ENCODE measurements around the gene TMEM184A. TPM values are rescaled to one million over a fixed set of nuclear protein-coding genes. Genes with fewer than 3 reads are reported as not detected.

Gene TMEM184A
- total RNA-seq (not detected in 2 replicates), polyA plus RNA-seq (0.41 and 0.48 TPM in 2 replicates), polyA minus RNA-seq (0.15 TPM in 1 of 2 replicates, not detected in the other), Bru-seq, nascent RNA (percentile 6 among the genes with signal in this experiment), BruChase-seq, experiment 1, labeled RNA remaining after a 6-hour chase (percentile 14 among the genes with signal in this experiment), BruChase-seq, experiment 2, labeled RNA remaining after a 2-hour chase (percentile 2 among the genes with signal in this experiment)
- 0.07 and 0.22 TPM in 2 replicates for polyA plus RNA-seq (2011; cell fraction: cytosol; rRNA removed)
- 0.25 and 0.66 TPM in 2 replicates for polyA plus RNA-seq (2011; cell fraction: nucleus; rRNA removed)
- polyA plus RNA-seq (2012) = 0.07 TPM in 2 replicates
- polyA minus RNA-seq (2011; cell fraction: cytosol; rRNA and poly(A)+ RNA removed) = 21.1 TPM
- polyA minus RNA-seq (2011; cell fraction: nucleus; rRNA and poly(A)+ RNA removed) = 0.48 and 0.91 TPM in 2 replicates
- long read RNA-seq = 0 reads

DNA sequence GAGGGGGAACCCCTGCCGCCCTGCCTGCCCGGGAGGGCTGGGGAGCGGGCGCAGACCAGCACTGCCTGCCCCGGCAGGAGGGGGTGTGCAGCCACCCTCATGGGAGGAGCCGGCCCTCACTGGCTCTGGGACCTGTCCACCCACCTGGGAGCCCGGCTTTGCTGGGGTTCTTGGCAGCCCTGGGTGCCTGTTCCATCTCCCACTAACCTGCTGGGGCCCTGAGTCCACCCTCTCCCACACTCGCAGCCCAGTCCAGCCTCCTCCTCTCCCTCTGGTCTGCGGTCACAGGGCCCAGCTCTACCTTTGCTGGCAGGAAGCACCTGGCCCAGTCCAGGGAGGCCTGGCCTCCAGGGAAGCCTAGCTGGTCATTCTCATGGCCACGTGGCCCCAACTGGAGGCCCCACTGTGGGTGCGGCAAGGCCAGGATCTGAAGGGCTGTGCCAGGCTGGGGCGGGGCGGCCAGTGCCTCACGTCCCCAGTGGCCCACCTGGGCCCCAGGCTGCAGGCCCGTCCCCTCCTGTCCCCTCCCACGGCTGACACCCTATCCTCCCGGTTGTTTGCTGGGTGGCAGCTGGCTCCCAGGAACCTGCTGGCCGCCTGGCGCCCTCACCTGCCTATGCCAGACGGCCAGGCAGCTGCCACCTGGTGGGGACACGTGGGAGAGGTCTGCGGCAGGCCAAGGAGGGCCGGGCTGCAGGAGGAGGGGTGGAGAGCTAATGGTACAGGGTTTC is at the start of gene TMEM184A:
TMEM184A (minus strand) TSS at position 393 of the 731 bp plus-strand sequence. CDS start 721 bp downstream, outside the sequence.
- no peak within 1 kb of the TSS for H3K4me2 ChIP-seq (ENCODE audit: insufficient read depth, low read length)
- dilution Hi-C loops (cut with MboI; ENCODE audit: extremely low pct_ligation_motif_present, low sequenced_read_pairs) = no loop called here
- H3K36me3 ChIP-seq (ENCODE audit: control insufficient read depth in 2 of 2, extremely low read depth in 1 of 2, insufficient read depth in 2 of 2, low read length in 2 of 2) = no peaks in the 10 kb centered on the region
- FAIRE-seq (no peak), DNase-seq (ENCODE audit: low read depth, low spot score) (no peak)
- no peaks in the 10 kb centered on the region for H3K9me1 ChIP-seq (replicated peaks; ENCODE audit: control insufficient read depth, extremely low read depth, insufficient read depth, low read length)
- no peaks in the 10 kb centered on the region for H4K20me1 ChIP-seq (replicated peaks; ENCODE audit: control insufficient read depth, extremely low read depth, insufficient read depth, low read length)
- ChIA-PET POLR2A (interaction anchor here (0.6 kb wide), 1 partner anchor 105 kb away, joined by 6 read pairs; no protein-coding TSS in a partner anchor), CTCF (interaction anchor here (0.6 to 1.4 kb wide), 5 partner anchors 12 to 810 kb away, joined by 3 to 4 read pairs (median 3); no protein-coding TSS in a partner anchor)
- H3K9me3 ChIP-seq (replicated peaks; ENCODE audit: control insufficient read depth, insufficient read depth, low read length) = no peaks in the 10 kb centered on the region
- H3K27ac ChIP-seq (ENCODE audit: insufficient read depth, low read depth, low read length) = no peak within 1 kb of the TSS
- no peaks in the 10 kb centered on the region for H3K79me2 ChIP-seq (ENCODE audit: control insufficient read depth, insufficient read depth, low read length)
- intact Hi-C loops (cut with micrococcal nuclease) = loop anchor here (1.0 kb wide), 1 partner anchor 30 kb away; no protein-coding TSS in a partner anchor
- H3K4me3 ChIP-seq (replicated peaks in 1 of 3; ENCODE audit: insufficient read depth in 1 of 3, low read depth in 1 of 3, low read length in 3 of 3) = no peak within 1 kb of the TSS
- TF ChIP-seq GATA2 (IDR thresholded peaks at IDR 0.05; ENCODE audit: insufficient read depth, insufficient read length, low read depth, low read length) = no peak
- TF ChIP-seq, protein P1, sequence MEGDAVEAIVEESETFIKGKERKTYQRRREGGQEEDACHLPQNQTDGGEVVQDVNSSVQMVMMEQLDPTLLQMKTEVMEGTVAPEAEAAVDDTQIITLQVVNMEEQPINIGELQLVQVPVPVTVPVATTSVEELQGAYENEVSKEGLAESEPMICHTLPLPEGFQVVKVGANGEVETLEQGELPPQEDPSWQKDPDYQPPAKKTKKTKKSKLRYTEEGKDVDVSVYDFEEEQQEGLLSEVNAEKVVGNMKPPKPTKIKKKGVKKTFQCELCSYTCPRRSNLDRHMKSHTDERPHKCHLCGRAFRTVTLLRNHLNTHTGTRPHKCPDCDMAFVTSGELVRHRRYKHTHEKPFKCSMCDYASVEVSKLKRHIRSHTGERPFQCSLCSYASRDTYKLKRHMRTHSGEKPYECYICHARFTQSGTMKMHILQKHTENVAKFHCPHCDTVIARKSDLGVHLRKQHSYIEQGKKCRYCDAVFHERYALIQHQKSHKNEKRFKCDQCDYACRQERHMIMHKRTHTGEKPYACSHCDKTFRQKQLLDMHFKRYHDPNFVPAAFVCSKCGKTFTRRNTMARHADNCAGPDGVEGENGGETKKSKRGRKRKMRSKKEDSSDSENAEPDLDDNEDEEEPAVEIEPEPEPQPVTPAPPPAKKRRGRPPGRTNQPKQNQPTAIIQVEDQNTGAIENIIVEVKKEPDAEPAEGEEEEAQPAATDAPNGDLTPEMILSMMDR (IDR thresholded peaks at IDR 0.05; ENCODE audit: extremely low read depth in 1 of 2, insufficient read depth in 1 of 2, low read depth in 1 of 2, low read length in 2 of 2) = peak; percentile 16 to 38
- no peak within 1 kb of the TSS for H3K9ac ChIP-seq (replicated peaks; ENCODE audit: extremely low read depth, insufficient read depth, low read length)
- no peaks in the 10 kb centered on the region for H3K4me1 ChIP-seq (ENCODE audit: control insufficient read depth, extremely low read depth, insufficient read depth, low read length)
- H2AFZ ChIP-seq (ENCODE audit: low read depth, low read length) = peak within 1 kb of the TSS; percentile 35
- H3K27me3 ChIP-seq (ENCODE audit: control insufficient read depth in 2 of 2, insufficient read depth in 2 of 2, low read length in 2 of 2) = no peaks in the 10 kb centered on the region
- no TSS peak for BruUV-seq (replicated peaks)

All from endothelial cell of umbilical vein (primary cell).